GM19099 (cell line): ENCODE results near the gene TTC23.

ENCODE experiments used
- POLR2A ChIP-seq: IDR thresholded peaks from 3 replicates; pipeline ENCODE4 v1.6.1; 2011; ENCODE audit warnings: low read depth; ENCODE audit not compliant: insufficient read length; ENCODE audit errors: extremely low read depth

The TTC23 gene

GRCh38 chr15:99101501-99101900, 147.9 kb downstream of the TTC23 start:
- no peak for TF ChIP-seq POLR2A

GRCh38 chr15:99100245-99101173, 148.9 kb downstream of the TTC23 start:
- no peak for TF ChIP-seq POLR2A

DNA sequence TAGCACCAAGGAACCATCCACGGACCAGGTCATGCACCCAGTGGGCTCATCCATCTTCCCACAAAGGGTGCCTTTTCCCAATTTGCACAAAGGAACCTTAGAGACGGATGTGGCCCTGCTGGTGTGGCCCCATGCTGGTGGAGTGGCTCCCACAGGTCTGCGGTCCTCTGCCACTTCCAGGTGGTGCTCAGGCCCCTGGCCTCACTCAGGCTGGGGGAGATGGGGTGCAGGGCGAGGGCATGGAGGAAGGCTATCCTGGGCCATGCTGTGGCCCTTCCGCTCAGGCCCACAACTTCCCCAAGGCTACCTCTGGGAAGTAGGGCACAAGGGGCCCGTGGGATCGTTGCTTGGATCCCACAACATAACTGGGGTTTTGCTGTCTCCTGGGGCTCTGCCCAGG, 149.7 kb downstream of the TTC23 start:
- no peak for TF ChIP-seq POLR2A

GRCh38 chr15:99098991-99099390, 150.4 kb downstream of the TTC23 start:
- no peak for TF ChIP-seq POLR2A

DNA sequence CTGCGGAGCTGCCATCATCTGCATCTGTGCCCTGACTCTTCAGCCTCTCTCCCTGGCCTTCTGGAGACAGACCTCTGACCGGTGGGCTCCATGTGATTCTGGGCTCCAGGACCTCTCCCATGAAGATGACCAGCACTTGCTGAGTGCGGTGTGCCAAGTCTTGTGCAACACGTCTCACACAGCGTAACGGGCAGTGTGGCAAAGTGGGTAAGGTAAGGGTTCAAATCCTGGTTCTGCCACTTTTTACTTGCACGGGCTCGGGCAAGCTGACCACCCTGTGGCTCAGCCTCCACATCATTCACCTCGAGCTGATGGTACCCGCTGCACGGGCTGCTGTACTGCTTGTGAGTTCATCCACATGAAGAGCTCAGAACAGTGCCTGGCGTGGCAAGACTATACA, 151.0 kb downstream of the TTC23 start:
- TF ChIP-seq POLR2A = no peak

DNA sequence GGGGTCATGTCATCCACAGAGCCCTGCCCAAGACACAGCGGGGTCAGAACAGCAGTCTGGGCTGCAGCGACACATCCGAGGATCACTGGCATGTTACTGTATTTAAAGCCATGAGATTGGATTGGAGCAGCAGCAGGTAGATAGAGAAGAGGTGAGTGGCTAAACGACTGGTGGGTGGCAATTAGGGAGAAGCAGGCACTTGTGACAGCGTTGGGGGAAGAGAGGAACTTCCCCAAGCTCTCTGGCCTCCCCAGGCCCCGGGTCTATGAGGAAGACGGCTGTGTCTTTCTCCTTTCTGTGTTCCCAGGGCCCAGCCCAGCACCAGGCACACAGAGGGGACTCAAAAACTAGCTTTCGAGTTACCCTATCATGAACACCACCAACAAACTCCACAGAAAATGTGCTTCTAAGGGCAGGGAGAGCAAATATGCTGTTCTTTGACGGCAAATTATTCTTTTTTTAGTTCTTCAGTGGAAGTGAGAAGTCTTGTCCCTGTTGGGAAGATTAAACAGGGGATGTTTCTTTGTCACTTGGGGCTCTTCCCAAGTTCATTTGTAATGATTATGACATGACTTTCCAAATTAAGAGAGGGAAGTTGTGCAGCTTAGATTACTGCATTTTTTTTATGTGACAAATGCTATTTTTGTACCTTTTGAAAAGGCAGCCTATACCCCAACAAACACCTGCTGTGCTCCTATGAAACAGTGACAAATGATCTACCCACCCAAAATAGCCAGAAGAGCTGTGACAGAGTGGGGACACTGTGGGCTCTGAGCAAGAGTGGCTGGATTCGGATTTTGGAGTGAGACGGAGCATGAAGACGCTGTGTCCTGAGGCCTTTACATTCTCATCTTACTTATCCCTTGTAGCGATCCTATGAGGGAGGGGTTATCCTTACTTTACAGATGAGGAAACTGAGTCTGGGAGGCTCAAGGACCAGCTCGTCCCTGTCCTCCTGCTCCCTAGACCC, 151.7 kb downstream of the TTC23 start:
- TF ChIP-seq POLR2A = no peak

GRCh38 chr15:99096894-99097426, 152.4 kb downstream of the TTC23 start:
- TF ChIP-seq POLR2A = no peak

- no peak for TF ChIP-seq POLR2A
Measured at GRCh38 chr15:99096173-99096893, 153.0 kb downstream of the TTC23 start.

GRCh38 chr15:99095626-99096025, 153.8 kb downstream of the TTC23 start:
- TF ChIP-seq POLR2A = no peak

- no peak for TF ChIP-seq POLR2A
Measured at GRCh38 chr15:99092554-99093172, 156.7 kb downstream of the TTC23 start.

DNA sequence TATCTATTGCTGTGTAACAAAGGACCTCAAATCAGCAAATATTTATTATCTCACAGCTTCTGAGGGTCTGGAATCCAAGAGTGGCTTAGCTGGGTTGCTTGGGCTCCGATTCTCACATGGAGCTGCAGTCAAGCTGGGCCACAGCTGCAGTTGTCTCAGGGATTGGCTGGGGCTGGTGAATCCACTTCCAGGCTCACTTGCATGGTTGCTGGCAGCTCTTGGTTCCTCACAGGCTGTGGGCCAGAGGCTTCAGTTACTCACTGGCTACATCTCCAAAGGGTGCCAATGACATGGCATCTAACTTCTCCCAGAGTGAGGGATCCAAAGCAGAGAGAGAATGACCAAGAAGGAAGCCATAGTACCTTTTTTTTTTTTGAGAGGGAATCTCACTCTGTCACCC, 158.4 kb downstream of the TTC23 start:
- TF ChIP-seq POLR2A = no peak

- TF ChIP-seq POLR2A = no peak
Measured at GRCh38 chr15:99090011-99090699, 159.2 kb downstream of the TTC23 start.

- TF ChIP-seq POLR2A = no peak
Measured at GRCh38 chr15:99087405-99087943, 161.9 kb downstream of the TTC23 start.
